GM23338 (cell line): Measurements from ENCODE around the gene TMCO1.

Source experiments
- CTCF ChIP-seq, 2 experiments: fragments of 200-600 bp in 1 of 2; sonication (generic) in 1 of 2; conservative IDR thresholded peaks; 2 replicates each; pipeline versions ENCODE4 v1.5.1 to v1.6.1; 2016 to 2017; ENCODE audit warnings: antibody characterized with exemption in 2 of 2, low read depth in 2 of 2, mild to moderate bottlenecking in 2 of 2, moderate library complexity in 1 of 2
- ETS1 ChIP-seq: IDR thresholded peaks from 2 replicates; pipeline ENCODE4 v1.6.1; 2016; ENCODE audit warnings: antibody characterized with exemption
- ZNF114 ChIP-seq: fragments of 250-450 bp; sonication (Bioruptor Pico); IDR thresholded peaks from 2 replicates; pipeline ENCODE4 v1.5.0; 2020; ENCODE audit warnings: mild to moderate bottlenecking, moderate library complexity

- no peak for TF ChIP-seq ZNF114 (CRISPR knock-in tag)
- no peak for TF ChIP-seq CTCF (conservative IDR thresholded peaks at IDR 0.05; ENCODE audit: low read depth in 2 of 2)
- no peak for TF ChIP-seq ETS1
These were observed 5.2 kb downstream of the TMCO1 start for GRCh38 chr1:165763442-165763841.
